Neutrophil (primary cell): ENCODE data around the gene TYMS.

Source experiments
- H3K27ac ChIP-seq: fragments of 200-600 bp; sonication (generic); 2 replicates; pipeline ENCODE4 v1.5.1; 2016; ENCODE audit warnings: mild to moderate bottlenecking, moderate library complexity
- H3K27me3 ChIP-seq: fragments of 200-600 bp; sonication (generic); 2 replicates; pipeline ENCODE4 v1.6.0; 2016; ENCODE audit warnings: mild to moderate bottlenecking
- H3K36me3 ChIP-seq: fragments of 200-600 bp; sonication (generic); 2 replicates; pipeline ENCODE4 v1.5.1; 2017
- H3K4me1 ChIP-seq, 2 experiments: fragments of 200-600 bp in 1 of 2; sonication (generic) in 1 of 2; 1 replicate in 1 of 2; 2 replicates in 1 of 2; pipeline versions ENCODE4 v1.5.1 to v1.6.1; 2013 to 2016; ENCODE audit warnings: low read depth in 1 of 2, low read length in 1 of 2, mild to moderate bottlenecking in 1 of 2, moderate library complexity in 1 of 2; ENCODE audit not compliant: control insufficient read depth in 1 of 2, insufficient read depth in 1 of 2
- H3K4me3 ChIP-seq, 2 experiments: fragments of 200-600 bp in 1 of 2; sonication (generic) in 1 of 2; 1 replicate in 1 of 2; 2 replicates in 1 of 2; pipeline ENCODE4 v1.5.1; 2013 to 2016; ENCODE audit warnings: low read depth in 1 of 2, low read length in 1 of 2, mild to moderate bottlenecking in 1 of 2, moderate library complexity in 1 of 2
- H3K9me3 ChIP-seq: fragments of 200-600 bp; sonication (generic); 2 replicates; pipeline ENCODE4 v1.5.1; 2016
- CTCF ChIP-seq: fragments of 200-600 bp; sonication (generic); IDR thresholded peaks from 2 replicates; pipeline ENCODE4 v1.5.1; 2016; ENCODE audit warnings: antibody characterized with exemption

TYMS gene

GRCh38 chr18:666177-666576 is 8.7 kb downstream of the TYMS start:
- Histone ChIP-seq H3K9me3 (no peaks in the 10 kb centered on the region), H3K4me3 (no peak overlapping the region), H3K4me1 (no peaks in the 10 kb centered on the region), H3K27ac (no peak overlapping the region), H3K27me3 (no peaks in the 10 kb centered on the region), H3K36me3 (peaks cover 16% of the 10 kb centered on the region)
- no peak for TF ChIP-seq CTCF

DNA sequence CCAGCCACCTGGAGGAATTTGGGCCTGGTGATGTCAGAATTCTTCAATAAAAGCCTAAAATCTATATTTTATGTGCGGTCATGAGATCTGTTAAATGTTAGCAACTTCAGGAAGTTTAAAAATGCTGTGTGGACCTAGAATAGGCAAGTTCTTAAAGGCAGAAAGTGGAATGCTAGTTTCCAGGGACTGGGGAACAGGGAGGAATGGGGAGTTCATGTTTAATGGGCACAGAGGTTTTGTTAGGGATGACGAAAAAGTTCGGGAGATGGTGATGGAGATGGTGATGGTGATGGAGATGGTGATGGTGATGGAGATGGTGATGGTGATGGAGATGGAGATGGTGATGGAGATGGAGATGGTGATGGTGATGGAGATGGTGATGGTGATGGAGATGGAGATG is 9.2 kb downstream of the TYMS start:
- peaks cover 21% of the 10 kb centered on the region for H3K36me3 ChIP-seq
- no peaks in the 10 kb centered on the region for H3K27me3 ChIP-seq
- TF ChIP-seq CTCF, result no peak

GRCh38 chr18:668260-668659 is 10.8 kb downstream of the TYMS start:
- H3K27ac ChIP-seq, result no peak overlapping the region
- H3K4me1 ChIP-seq, result no peaks in the 10 kb centered on the region
- no peak for TF ChIP-seq CTCF
- peaks cover 34% of the 10 kb centered on the region for H3K36me3 ChIP-seq
- H3K9me3 ChIP-seq, result no peaks in the 10 kb centered on the region
- H3K27me3 ChIP-seq, result no peaks in the 10 kb centered on the region
- H3K4me3 ChIP-seq, result no peak overlapping the region

More for the DNA sequence above, 9.2 kb downstream of the TYMS start:
- no peak overlapping the region for H3K4me3 ChIP-seq
- no peaks in the 10 kb centered on the region for H3K4me1 ChIP-seq
- H3K27ac ChIP-seq, result no peak overlapping the region
- no peaks in the 10 kb centered on the region for H3K9me3 ChIP-seq

DNA sequence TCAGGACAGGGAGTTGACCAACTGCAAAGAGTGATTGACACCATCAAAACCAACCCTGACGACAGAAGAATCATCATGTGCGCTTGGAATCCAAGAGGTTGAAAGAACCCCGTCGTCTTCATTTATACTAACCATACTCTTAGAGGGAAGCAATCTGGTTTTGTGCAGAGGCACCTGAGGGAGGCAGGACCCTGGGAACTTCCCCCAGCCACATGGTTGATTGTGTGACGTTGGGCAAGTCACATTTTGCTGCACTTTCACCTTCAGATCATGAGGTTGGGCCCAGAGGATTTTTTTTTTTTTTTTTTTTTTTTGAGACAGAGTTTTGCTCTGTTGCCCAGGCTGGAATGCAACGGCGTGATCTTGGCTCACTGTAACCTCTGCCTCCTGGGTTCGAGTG is 11.6 kb downstream of the TYMS start:
- H3K27me3 ChIP-seq, result no peaks in the 10 kb centered on the region
- H3K36me3 ChIP-seq, result peaks cover 40% of the 10 kb centered on the region
- H3K4me1 ChIP-seq, result no peaks in the 10 kb centered on the region
- H3K9me3 ChIP-seq, result no peaks in the 10 kb centered on the region
- TF ChIP-seq CTCF, result no peak
- H3K27ac ChIP-seq, result no peak overlapping the region
- no peak overlapping the region for H3K4me3 ChIP-seq

DNA sequence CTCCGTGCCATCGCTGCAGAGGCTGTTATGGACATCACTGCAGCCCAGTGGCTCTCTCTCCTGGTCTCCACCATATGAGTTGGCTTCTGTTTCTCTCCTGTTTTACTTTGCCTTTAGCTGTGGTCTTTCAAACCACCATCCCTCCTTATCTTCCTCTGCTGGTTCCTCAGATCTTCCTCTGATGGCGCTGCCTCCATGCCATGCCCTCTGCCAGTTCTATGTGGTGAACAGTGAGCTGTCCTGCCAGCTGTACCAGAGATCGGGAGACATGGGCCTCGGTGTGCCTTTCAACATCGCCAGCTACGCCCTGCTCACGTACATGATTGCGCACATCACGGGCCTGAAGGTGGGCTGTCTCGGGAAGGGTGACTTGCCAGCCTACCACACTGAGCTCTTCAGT is 13.1 kb downstream of the TYMS start:
- Histone ChIP-seq H3K27me3 (no peaks in the 10 kb centered on the region), H3K4me1 (no peaks in the 10 kb centered on the region), H3K27ac (no peak overlapping the region), H3K36me3 (peaks cover 54% of the 10 kb centered on the region), H3K4me3 (no peak overlapping the region), H3K9me3 (no peaks in the 10 kb centered on the region)
- no peak for TF ChIP-seq CTCF

- Histone ChIP-seq H3K9me3 (no peaks in the 10 kb centered on the region), H3K36me3 (peaks cover 60% of the 10 kb centered on the region), H3K27me3 (no peaks in the 10 kb centered on the region), H3K4me1 (no peaks in the 10 kb centered on the region), H3K4me3 (no peak overlapping the region), H3K27ac (no peak overlapping the region)
- no peak for TF ChIP-seq CTCF
Observed at GRCh38 chr18:671405-671804, 14.0 kb downstream of the TYMS start.
